ENCODE data around the gene MDM2.

DNA sequence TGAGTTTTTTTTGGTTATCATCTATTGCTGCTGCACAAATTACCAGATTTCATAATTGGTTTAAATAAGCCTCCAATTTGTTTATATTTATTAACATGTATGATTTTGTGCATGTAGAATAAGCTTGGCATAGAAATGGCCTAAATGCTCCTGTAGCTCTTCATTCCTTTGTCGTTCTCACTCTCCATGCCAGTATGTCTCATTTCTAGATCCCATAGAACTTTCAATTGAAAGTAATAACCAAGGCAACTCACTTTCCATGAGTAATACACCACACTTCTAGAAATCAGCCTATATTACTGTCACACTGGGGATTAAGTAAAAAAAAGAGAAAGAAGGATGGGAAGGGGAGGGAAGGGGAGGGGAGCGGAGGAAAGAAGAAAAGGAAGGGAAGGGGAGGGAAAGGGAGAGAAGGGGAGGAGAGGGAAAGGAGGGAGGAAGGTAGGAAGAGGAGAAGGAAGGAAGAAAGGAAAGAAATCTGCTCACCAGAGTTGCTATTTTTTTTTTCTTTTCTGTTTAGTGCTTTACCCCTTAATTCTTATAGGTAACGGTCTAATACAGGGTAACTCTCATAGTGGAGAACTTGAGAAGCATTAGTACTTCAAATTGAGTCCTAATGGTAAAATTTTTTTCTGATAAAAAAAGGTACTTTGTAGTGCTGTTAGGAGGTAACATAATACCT is 45.6 kb downstream of the MDM2 start:
- no peak for TF ChIP-seq EZH2 (IDR thresholded peaks at IDR 0.05; ENCODE audit: low read depth)
- TF ChIP-seq, protein P1, sequence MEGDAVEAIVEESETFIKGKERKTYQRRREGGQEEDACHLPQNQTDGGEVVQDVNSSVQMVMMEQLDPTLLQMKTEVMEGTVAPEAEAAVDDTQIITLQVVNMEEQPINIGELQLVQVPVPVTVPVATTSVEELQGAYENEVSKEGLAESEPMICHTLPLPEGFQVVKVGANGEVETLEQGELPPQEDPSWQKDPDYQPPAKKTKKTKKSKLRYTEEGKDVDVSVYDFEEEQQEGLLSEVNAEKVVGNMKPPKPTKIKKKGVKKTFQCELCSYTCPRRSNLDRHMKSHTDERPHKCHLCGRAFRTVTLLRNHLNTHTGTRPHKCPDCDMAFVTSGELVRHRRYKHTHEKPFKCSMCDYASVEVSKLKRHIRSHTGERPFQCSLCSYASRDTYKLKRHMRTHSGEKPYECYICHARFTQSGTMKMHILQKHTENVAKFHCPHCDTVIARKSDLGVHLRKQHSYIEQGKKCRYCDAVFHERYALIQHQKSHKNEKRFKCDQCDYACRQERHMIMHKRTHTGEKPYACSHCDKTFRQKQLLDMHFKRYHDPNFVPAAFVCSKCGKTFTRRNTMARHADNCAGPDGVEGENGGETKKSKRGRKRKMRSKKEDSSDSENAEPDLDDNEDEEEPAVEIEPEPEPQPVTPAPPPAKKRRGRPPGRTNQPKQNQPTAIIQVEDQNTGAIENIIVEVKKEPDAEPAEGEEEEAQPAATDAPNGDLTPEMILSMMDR (conservative IDR thresholded peaks at IDR 0.05) = no peak
